Lung microvascular endothelial cell (primary cell): Measurements from ENCODE around the gene ANKRD36. TPM values are rescaled to one million over a fixed set of nuclear protein-coding genes. Genes with fewer than 3 reads are reported as not detected.
A peak's percentile ranks its signal among the peaks of the same experiment; 100 is the strongest.
"Not testable (repeated sequence)": the region's sequence is repeated elsewhere in the genome, so short reads cannot be mapped to it uniquely, and the experiment has no call there.

ENCODE experiments used
- DNase-seq, 2 donors: peaks; one replicate each; pipeline versions ENCODE4 v3.0.0 to v3.0.0-alpha.2; 2010; ENCODE audit warnings: low read depth in 2 of 2
- total RNA-seq: library from RNA; depleted of rRNA; stranded (reverse); fragments of >200 nt; gene quantifications from 2 replicates; pipeline ENCODE4 v1.2.1, GENCODE V29; 2014

Gene ANKRD36
- total RNA-seq: 16.3 and 24.0 TPM in 2 replicates

GRCh38 chr2:97113050-97113881, at the start of gene ANKRD36:
Gene ANKRD36 (plus strand): TSS chr2:97113153. CDS start chr2:97113740, 587 bp downstream.
- DNase-seq: peak; percentile 78 to 80

GRCh38 chr2:97066030-97066429, 46.9 kb upstream of the ANKRD36 start:
- not testable (repeated sequence) for DNase-seq

- DNase-seq: no peak
Measured at GRCh38 chr2:97067279-97068004, 45.5 kb upstream of the ANKRD36 start.

GRCh38 chr2:97068074-97068473, 44.9 kb upstream of the ANKRD36 start:
- no peak for DNase-seq

GRCh38 chr2:97068722-97069121, 44.2 kb upstream of the ANKRD36 start:
- DNase-seq: not testable (repeated sequence)

GRCh38 chr2:97070915-97071314, 42.0 kb upstream of the ANKRD36 start:
- not testable (repeated sequence) for DNase-seq

GRCh38 chr2:97077213-97077612, 35.7 kb upstream of the ANKRD36 start:
- DNase-seq: not testable (repeated sequence)

GRCh38 chr2:97080855-97081254, 32.1 kb upstream of the ANKRD36 start:
- DNase-seq: not testable (repeated sequence)

- DNase-seq: not testable (repeated sequence)
Measured at GRCh38 chr2:97082206-97082605, 30.7 kb upstream of the ANKRD36 start.

GRCh38 chr2:97083516-97083915, 29.4 kb upstream of the ANKRD36 start:
- not testable (repeated sequence) for DNase-seq

GRCh38 chr2:97085093-97085492, 27.9 kb upstream of the ANKRD36 start:
- DNase-seq: not testable (repeated sequence)

- DNase-seq: not testable (repeated sequence)
Measured at GRCh38 chr2:97088706-97089105, 24.2 kb upstream of the ANKRD36 start.

- not testable (repeated sequence) for DNase-seq
Measured at GRCh38 chr2:97092946-97093345, 20.0 kb upstream of the ANKRD36 start.

- DNase-seq: not testable (repeated sequence)
Measured at GRCh38 chr2:97093983-97094771, 18.8 kb upstream of the ANKRD36 start.

GRCh38 chr2:97094772-97095611, 18.0 kb upstream of the ANKRD36 start, which contains the start of gene FAHD2B:
Gene FAHD2B (minus strand): TSS chr2:97094882. CDS start chr2:97091706, 3,176 bp downstream.
- peak; percentile 57 to 79 for DNase-seq

GRCh38 chr2:97095661-97096060, 17.3 kb upstream of the ANKRD36 start:
- DNase-seq: no peak

GRCh38 chr2:97098786-97099372, 14.1 kb upstream of the ANKRD36 start:
- DNase-seq: not testable (repeated sequence)

GRCh38 chr2:97106878-97107277, 6.1 kb upstream of the ANKRD36 start:
- not testable (repeated sequence) for DNase-seq

GRCh38 chr2:97111246-97111645, 1.7 kb upstream of the ANKRD36 start:
- DNase-seq: not testable (repeated sequence)
